Measurements from ENCODE around the gene SEZ6. TPM values are rescaled to one million over a fixed set of nuclear protein-coding genes. Genes with fewer than 3 reads are reported as not detected.
A peak's percentile ranks its signal among the peaks of the same experiment; 100 is the strongest.

Gene SEZ6
- total RNA-seq, 1 donor from 2014 or later, result 6.7 TPM

DNA sequence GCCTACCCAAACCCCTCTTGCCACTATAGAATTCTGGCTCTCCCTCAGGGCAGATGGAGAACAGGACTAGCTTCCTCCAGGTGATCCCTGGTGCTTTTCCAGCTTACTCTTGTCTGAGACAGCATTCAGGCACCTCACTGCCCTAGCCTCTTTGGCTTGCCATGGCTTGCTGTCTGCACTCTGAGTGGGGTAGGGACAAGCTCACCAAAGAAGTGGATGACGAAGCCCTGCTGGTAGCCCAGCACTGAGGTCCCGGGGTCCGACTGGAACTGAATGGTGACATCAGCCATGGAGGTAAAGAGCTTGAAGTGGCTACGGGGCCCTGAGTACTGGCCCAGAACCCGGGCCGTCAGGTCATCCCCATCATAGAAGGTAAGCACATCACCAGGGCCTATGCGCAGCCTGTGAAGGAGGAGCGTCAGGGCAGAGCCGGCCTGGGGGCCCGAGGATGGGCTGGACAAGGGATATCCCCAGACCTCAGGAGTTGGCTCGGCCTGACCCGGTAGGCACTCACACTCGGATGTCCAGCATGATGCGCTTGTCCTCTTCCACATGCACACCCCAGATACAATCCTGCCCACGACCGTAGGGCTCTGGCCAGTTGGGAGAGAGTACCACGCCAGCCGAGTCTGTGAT, 46.9 kb downstream of the SEZ6 start:
- Mint-ChIP-seq H3K27me3 (ENCODE audit: unreplicated experiment) (peaks cover 6% of the 10 kb centered on the region), H3K4me1 (ENCODE audit: low read depth, unreplicated experiment) (no peaks in the 10 kb centered on the region), H3K36me3 (ENCODE audit: unreplicated experiment) (no peaks in the 10 kb centered on the region), H3K9me3 (ENCODE audit: unreplicated experiment) (peaks cover 2% of the 10 kb centered on the region), H3K4me3 (ENCODE audit: unreplicated experiment) (no peak overlapping the region), H3K27ac (ENCODE audit: unreplicated experiment) (no peak overlapping the region)
- TF ChIP-seq, protein P1, sequence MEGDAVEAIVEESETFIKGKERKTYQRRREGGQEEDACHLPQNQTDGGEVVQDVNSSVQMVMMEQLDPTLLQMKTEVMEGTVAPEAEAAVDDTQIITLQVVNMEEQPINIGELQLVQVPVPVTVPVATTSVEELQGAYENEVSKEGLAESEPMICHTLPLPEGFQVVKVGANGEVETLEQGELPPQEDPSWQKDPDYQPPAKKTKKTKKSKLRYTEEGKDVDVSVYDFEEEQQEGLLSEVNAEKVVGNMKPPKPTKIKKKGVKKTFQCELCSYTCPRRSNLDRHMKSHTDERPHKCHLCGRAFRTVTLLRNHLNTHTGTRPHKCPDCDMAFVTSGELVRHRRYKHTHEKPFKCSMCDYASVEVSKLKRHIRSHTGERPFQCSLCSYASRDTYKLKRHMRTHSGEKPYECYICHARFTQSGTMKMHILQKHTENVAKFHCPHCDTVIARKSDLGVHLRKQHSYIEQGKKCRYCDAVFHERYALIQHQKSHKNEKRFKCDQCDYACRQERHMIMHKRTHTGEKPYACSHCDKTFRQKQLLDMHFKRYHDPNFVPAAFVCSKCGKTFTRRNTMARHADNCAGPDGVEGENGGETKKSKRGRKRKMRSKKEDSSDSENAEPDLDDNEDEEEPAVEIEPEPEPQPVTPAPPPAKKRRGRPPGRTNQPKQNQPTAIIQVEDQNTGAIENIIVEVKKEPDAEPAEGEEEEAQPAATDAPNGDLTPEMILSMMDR (IDR thresholded peaks at IDR 0.05; ENCODE audit: partially characterized antibody, unreplicated experiment), result no peak
- no peak for DNase-seq

DNA sequence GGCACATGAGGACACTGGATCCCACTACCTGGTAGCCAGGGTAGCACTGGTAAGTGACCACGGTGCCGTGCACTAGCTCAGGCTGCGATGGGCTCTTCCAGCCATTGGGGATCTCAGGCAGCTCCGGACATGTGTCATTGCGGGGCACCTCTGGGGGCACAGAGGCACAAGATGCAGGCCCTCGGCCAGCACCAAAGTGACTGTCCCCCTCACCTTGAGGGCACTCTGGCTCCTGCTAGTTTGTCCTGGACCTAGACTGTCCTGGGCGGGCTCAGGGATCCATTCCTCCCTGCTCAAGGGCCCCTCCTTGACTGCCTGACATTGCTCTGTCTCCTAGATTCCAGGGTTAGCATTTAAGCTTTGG, 47.9 kb downstream of the SEZ6 start:
- TF ChIP-seq, protein P1 (IDR thresholded peaks at IDR 0.05; ENCODE audit: partially characterized antibody, unreplicated experiment), result no peak
- no peak for DNase-seq
- H3K27me3 Mint-ChIP-seq (ENCODE audit: unreplicated experiment), result peaks cover 3% of the 10 kb centered on the region
- no peak overlapping the region for H3K4me3 Mint-ChIP-seq (ENCODE audit: unreplicated experiment)
- H3K27ac Mint-ChIP-seq (ENCODE audit: unreplicated experiment), result no peak overlapping the region
- no peaks in the 10 kb centered on the region for H3K4me1 Mint-ChIP-seq (ENCODE audit: low read depth, unreplicated experiment)
- H3K36me3 Mint-ChIP-seq (ENCODE audit: unreplicated experiment), result no peaks in the 10 kb centered on the region
- H3K9me3 Mint-ChIP-seq (ENCODE audit: unreplicated experiment), result peaks cover 2% of the 10 kb centered on the region

DNA sequence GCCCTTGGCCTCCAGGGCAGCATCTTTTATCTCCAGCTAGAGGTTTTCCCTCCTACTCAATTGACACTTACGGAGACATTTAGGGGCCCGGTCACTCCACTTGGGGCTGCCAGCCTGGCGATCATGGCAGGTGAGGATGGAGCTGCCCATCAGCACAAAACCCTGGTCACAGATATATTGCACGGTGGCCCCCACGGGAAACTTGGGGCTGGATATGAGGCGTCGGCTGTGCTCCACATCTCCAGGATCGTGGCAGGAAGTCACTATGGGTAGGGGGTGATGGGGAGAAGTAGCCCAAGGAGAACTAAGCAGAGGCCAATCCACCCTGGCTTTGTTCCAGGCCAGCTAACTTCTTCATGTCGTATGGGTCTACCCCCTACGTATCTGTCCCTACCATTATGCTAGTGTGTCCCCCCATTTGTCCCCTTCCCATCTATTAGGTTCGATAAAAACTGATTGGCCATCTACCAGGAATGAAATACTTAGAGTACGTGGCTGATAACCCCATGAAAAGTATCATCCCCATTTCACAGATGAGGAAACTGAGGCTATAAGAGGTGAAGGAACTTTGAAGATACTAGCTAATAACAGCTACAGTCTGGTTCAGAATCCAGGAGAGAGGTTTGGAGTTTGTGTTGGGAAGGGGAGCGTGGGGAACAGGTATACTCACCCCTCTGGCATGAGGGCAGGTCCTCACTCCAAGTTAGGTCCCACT, 48.4 kb downstream of the SEZ6 start:
- TF ChIP-seq, protein P1 (IDR thresholded peaks at IDR 0.05; ENCODE audit: partially characterized antibody, unreplicated experiment), result no peak

DNA sequence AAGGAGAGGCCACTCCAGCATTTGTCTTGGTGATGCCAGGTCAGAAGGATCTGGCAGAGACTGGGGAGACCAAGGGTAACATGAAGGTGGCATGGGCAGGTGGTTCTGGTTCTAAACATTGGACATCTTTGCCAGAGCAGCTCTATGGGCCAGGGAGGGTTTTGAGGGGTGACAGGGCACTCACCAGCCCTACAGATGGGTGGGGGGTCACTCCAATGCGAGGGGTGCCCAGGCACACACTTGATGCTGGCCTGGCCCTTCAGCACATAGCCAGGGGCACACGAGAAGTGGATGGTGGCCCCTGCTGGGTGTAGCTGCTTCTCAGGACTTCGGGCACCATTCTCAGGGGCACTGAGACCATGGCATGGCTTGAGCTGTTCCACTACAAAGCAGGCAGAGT, 49.0 kb downstream of the SEZ6 start:
- H3K9me3 Mint-ChIP-seq (ENCODE audit: unreplicated experiment), result peaks cover 2% of the 10 kb centered on the region
- no peak for DNase-seq
- no peaks in the 10 kb centered on the region for H3K36me3 Mint-ChIP-seq (ENCODE audit: unreplicated experiment)
- no peaks in the 10 kb centered on the region for H3K4me1 Mint-ChIP-seq (ENCODE audit: low read depth, unreplicated experiment)
- H3K27me3 Mint-ChIP-seq (ENCODE audit: unreplicated experiment), result peaks cover 3% of the 10 kb centered on the region
- no peak overlapping the region for H3K27ac Mint-ChIP-seq (ENCODE audit: unreplicated experiment)
- TF ChIP-seq, protein P1 (IDR thresholded peaks at IDR 0.05; ENCODE audit: partially characterized antibody, unreplicated experiment), result no peak
- no peak overlapping the region for H3K4me3 Mint-ChIP-seq (ENCODE audit: unreplicated experiment)

More for the DNA sequence above, 48.4 kb downstream of the SEZ6 start:
- no peak for DNase-seq
- peaks cover 3% of the 10 kb centered on the region for H3K27me3 Mint-ChIP-seq (ENCODE audit: unreplicated experiment)
- peaks cover 2% of the 10 kb centered on the region for H3K9me3 Mint-ChIP-seq (ENCODE audit: unreplicated experiment)
- no peaks in the 10 kb centered on the region for H3K4me1 Mint-ChIP-seq (ENCODE audit: low read depth, unreplicated experiment)
- peak overlapping the region; percentile 30 for H3K4me3 Mint-ChIP-seq (ENCODE audit: unreplicated experiment)
- no peak overlapping the region for H3K27ac Mint-ChIP-seq (ENCODE audit: unreplicated experiment)
- no peaks in the 10 kb centered on the region for H3K36me3 Mint-ChIP-seq (ENCODE audit: unreplicated experiment)

DNA sequence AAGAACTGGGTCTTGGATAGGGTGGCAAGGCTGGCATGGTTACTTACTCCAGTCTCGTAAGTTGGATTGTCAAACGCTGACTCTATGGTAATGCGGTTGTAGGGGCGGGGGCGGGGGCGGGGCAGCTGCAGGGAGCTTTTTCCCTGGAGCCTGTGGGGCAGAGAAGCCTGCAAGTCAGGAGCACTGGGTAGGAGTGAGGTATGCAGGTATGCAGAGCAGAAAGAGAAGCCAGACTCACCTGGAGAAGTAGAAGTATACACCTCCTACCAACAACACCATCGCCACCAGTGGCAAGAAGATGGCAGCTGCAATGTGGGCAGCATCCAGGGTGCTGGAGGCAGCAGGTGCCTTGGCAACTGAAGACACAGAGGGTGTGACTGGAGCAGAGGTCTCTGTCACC, 49.7 kb downstream of the SEZ6 start:
- H3K4me1 Mint-ChIP-seq (ENCODE audit: low read depth, unreplicated experiment), result no peaks in the 10 kb centered on the region

More for the DNA sequence above, 49.7 kb downstream of the SEZ6 start:
- H3K9me3 Mint-ChIP-seq (ENCODE audit: unreplicated experiment), result peaks cover under 1% of the 10 kb centered on the region
- H3K4me3 Mint-ChIP-seq (ENCODE audit: unreplicated experiment), result no peak overlapping the region
- DNase-seq, result no peak
- H3K27ac Mint-ChIP-seq (ENCODE audit: unreplicated experiment), result no peak overlapping the region
- TF ChIP-seq, protein P1 (IDR thresholded peaks at IDR 0.05; ENCODE audit: partially characterized antibody, unreplicated experiment), result no peak
- H3K36me3 Mint-ChIP-seq (ENCODE audit: unreplicated experiment), result no peaks in the 10 kb centered on the region
- H3K27me3 Mint-ChIP-seq (ENCODE audit: unreplicated experiment), result peaks cover under 1% of the 10 kb centered on the region
